Cardiac fibroblast (primary cell): ENCODE results near the gene CYTL1.

ENCODE experiments used
- DNase-seq, 2 donors: peaks; one replicate each; pipeline versions ENCODE4 v3.0.0 to v3.0.0-alpha.2; 2010; ENCODE audit warnings: low read depth in 2 of 2
- H3K4me3 ChIP-seq, 2 donors: replicated peaks in 1 of 2; 1 replicate in 1 of 2; 2 replicates in 1 of 2; pipeline ENCODE4 v1.5.1; 2011; ENCODE audit warnings: low read depth in 2 of 2, low read length in 2 of 2, mild to moderate bottlenecking in 2 of 2, moderate library complexity in 1 of 2
- CTCF ChIP-seq: IDR thresholded peaks from one replicate; pipeline ENCODE4 v1.5.1; 2011; ENCODE audit warnings: low read depth, mild to moderate bottlenecking, low read length, inconsistent platforms

CYTL1 gene

GRCh38 chr4:4980621-4981230 lies 38.5 kb downstream of the CYTL1 start:
- TF ChIP-seq CTCF: no peak
- no peak overlapping the region for H3K4me3 ChIP-seq
- DNase-seq: peak in 1 of 2 donors; percentile 42

GRCh38 chr4:4979971-4980370 lies 39.3 kb downstream of the CYTL1 start:
- no peak for TF ChIP-seq CTCF
- no peak overlapping the region for H3K4me3 ChIP-seq
- no peak for DNase-seq

- no peak for DNase-seq
- TF ChIP-seq CTCF: no peak
- no peak overlapping the region for H3K4me3 ChIP-seq
Measured at GRCh38 chr4:4974727-4975126, 44.5 kb downstream of the CYTL1 start.

GRCh38 chr4:4971796-4972195 lies 47.5 kb downstream of the CYTL1 start:
- TF ChIP-seq CTCF: no peak
- H3K4me3 ChIP-seq: no peak overlapping the region
- DNase-seq: no peak

GRCh38 chr4:4969298-4969697 lies 50.0 kb downstream of the CYTL1 start:
- peak; percentile 9 to 12 for DNase-seq
- H3K4me3 ChIP-seq: no peak overlapping the region
- no peak for TF ChIP-seq CTCF

- no peak overlapping the region for H3K4me3 ChIP-seq
- DNase-seq: peak; percentile 5 to 13
- no peak for TF ChIP-seq CTCF
Measured at GRCh38 chr4:4968161-4968725, 51.0 kb downstream of the CYTL1 start.
